HG03095 (cell line): ENCODE data around the gene RNF213.
"Not testable (repeated sequence)": the region's sequence is repeated elsewhere in the genome, so short reads cannot be mapped to it uniquely, and the experiment has no call there.

Experiments used
- ATAC-seq: cut with Tn5 transposase; IDR thresholded peaks from one replicate; pipeline ENCODE4 v1.9.1; 2021; ENCODE audit warnings: moderate library complexity; ENCODE audit not compliant: unreplicated experiment

RNF213 gene

DNA sequence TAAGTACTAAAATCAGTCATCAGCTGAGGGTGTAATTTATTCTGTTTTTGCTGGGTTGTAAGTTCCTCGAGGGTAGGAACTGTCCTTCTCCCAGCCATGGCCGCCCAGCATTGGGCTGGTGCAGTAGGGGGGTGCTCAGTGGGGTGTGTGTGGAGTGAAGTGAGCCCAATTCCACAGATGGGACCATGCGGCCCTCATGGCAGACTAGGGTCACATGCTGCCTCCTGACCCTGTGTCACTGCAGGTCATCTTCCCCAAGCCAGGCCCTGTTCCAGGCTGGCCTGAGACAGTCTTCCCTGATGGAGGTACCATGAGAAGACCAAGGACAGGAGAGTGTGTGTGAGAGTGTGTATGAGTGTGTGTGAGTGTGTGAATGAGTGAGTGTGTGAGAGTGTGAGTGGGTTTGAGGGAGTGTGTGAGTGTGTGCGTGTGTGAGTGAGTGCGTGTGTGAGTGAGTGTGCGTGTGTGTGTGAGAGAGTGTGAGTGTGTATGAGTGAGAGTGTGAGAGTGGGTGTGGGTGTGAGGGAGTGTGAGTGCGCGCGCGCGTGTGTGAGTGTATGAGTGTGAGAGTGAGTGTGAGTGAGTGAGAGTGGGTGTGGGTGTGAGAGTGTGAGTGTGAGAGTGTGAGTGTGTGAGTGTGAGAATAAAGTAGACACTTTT lies 36.7 kb upstream of the RNF213 start:
- ATAC-seq: no peak

DNA sequence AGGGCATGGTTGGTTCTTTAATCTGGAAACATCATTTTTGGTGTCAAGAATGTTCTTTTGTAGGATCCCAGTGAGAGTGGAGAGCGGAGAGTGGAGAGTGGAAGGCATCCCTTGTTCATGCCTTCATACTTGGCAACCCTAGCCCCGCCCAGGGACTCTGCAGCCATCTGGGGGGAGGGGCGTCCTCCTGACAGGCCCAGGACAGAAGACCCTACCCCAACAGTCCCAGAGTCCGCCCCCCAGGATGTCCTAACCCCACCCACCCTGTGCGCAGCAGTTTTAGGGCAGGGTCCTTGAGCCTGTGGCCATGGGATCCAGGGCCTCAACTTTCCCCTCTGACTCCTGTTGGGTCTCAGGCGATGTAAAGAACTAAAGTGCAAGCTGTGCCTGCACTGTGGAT lies 36.0 kb upstream of the RNF213 start:
- ATAC-seq: no peak

DNA sequence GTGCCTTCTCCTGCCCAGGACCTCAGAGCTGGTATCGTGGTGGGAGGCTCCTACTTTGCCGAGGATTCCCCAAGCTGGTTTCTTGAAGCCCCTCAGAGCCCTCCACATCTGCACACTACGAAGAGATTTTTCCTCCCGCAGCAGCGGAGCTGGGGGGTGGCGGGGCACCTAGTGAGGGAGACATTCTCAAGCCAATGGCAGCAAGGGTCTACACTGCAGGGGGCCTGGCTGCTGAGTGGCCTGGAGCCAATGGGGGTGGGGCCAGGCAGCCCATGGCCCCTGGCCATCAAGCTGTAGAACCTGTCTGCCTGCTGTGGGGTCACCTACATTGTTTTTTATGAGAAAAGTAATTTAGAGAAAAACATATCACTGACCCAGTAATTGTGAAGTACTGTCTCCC lies 35.4 kb upstream of the RNF213 start:
- no peak for ATAC-seq

DNA sequence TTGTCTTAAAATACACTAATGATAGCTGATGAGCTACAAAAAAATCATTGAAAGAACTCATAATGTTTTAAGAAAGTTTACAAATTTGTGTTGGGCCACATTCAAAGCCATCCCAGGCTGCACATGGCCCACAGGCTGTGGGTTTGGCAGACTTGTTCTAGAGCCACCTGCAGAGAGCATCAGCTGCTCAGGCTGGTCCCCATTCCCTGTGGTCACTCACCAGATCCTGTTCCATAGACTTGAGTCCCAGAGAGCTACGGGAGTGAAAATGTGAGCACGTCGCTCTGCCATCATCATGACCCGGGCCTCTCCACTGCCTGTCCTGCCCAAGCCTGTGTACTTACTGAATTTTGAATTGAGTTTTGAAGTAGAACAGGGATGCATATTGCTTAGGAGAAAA lies 33.5 kb upstream of the RNF213 start:
- ATAC-seq: no peak

- ATAC-seq: no peak
Observed at GRCh38 chr17:80227666-80228065, 33.0 kb upstream of the RNF213 start.

GRCh38 chr17:80228477-80228876 lies 32.2 kb upstream of the RNF213 start:
- no peak for ATAC-seq

DNA sequence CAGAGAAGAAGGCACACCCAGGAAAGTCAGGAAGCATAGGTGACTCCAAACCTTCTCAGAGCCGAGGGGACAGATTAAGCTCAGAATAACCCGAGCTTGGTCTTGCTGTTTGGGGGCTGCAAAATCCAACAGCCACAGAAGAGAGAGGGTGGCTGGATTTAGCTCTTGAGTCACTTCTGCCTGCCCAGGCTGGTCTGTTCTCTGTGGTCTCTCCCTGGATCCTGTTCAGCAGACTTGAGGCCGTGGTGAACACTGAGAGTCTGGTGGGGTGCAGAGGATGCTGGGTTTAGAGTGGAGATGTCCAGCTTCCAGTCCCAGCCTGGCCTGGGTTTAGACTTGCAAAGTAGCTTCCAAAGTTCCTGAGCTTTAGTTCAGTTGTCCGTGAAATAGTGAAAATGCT lies 31.6 kb upstream of the RNF213 start:
- no peak for ATAC-seq

- ATAC-seq: no peak
Observed at GRCh38 chr17:80232438-80232837, 28.2 kb upstream of the RNF213 start.

DNA sequence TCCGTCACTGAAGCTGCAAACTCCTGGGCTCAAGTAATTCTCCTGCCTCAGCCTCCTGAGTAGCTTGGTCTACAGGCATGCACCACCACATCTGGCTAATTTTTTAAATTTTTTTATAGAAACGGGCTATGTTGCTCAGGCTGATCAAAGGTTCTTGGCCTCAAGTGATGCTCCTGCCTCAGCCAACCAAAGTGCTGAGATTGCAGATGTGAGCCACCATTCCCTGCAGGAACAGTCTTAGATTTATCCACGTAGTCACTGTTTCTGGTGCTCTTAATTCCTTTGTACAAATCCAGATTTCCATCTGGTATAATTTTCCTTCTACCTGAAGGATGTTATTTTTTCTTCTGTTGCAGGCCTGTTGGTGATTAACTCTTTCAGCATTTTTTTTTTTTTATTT lies 27.4 kb upstream of the RNF213 start:
- no peak for ATAC-seq

GRCh38 chr17:80236911-80237310 lies 23.7 kb upstream of the RNF213 start:
- ATAC-seq: no peak

- no peak for ATAC-seq
Observed at GRCh38 chr17:80237386-80237785, 23.3 kb upstream of the RNF213 start.

DNA sequence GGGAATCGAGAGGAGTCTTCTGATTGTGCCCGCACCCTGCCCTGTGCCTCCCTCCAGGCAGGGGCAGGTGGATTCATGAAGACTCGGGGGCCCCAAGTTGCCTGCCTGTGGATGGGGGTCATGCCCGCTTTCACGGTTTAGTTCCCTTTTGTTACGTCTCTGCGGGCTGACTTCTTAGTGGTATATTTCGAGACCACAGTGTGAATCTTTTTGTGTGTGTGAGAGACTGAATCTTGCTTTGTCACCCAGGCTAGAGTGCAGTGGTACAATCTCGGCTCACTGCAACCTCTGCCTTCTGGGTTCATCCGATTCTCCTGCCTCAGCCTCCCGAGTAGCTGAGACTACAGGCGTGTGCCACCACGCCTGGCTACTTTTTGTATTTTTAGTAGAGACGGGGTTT lies 18.1 kb upstream of the RNF213 start:
- no peak for ATAC-seq

- no peak for ATAC-seq
Observed at GRCh38 chr17:80243526-80244433, 16.9 kb upstream of the RNF213 start.

DNA sequence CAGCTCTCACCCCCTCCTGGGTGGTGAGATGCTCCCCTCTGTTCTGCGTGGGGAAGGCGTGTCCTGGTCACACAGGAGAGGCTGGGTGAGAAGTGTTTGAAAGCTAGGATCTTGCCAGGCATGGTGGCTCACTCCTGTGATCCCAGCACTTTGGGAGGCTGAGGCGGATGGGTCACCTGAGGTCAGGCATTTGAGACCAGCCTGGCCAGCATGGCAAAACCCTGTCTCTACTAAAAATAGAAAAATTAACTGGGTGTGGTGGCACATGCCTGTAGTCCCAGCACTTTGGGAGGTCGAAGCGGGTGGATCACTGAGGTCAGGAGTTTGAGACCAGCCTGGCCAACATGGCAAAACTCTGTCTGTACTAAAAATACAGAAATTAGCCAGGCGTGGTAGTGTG lies 16.2 kb upstream of the RNF213 start:
- ATAC-seq: not testable (repeated sequence)

DNA sequence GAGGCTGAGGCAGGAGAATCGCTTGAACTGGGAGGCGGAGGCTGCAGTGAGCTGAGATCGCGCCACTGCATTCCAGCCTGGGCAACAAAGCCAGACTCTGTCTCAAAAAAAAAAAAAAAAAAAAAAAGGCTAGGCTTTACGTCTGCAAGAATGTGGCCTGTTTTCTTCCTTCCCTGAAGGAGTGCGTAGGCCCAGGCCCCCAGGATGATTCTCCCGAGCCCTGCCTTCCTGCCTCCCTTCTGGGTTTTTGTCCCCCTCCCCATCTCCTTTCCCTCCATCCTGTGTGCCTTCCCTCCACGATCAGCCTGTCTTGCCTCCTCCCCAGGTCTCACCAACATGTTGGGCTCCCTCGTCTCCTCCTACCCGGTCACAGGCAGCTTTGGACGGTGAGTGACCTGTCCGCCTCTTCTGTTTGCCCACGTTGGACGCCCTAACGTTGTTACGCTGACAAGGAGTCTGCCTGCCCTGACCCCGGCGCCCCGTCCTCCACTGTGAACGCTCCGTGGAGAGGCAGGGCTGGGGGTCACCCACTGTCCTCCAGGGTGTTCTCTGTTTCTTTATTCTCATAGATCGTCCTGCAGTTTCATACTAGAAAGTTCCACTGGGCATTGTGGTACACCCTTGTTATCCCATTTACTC lies 15.7 kb upstream of the RNF213 start:
- ATAC-seq: no peak

- ATAC-seq: no peak
Observed at GRCh38 chr17:80245566-80246265, 14.9 kb upstream of the RNF213 start.

DNA sequence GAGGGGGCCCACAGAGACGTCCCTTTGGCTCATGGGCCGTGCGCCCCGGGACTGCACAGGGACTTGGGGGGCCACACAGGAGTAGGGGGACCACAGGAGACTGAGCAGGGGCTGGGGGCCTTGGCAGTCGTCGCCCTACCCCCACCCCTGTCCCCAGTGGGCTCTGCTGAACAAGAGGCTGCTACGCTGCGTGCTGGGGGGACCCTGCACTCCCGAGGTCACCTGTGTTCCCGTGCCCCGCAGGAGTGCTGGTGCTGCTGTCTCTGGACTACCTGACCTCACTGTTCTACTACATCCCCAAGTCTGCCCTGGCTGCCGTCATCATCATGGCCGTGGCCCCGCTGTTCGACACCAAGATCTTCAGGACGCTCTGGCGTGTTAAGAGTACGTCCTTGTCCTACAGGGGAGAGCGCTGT lies 14.4 kb upstream of the RNF213 start:
- no peak for ATAC-seq

DNA sequence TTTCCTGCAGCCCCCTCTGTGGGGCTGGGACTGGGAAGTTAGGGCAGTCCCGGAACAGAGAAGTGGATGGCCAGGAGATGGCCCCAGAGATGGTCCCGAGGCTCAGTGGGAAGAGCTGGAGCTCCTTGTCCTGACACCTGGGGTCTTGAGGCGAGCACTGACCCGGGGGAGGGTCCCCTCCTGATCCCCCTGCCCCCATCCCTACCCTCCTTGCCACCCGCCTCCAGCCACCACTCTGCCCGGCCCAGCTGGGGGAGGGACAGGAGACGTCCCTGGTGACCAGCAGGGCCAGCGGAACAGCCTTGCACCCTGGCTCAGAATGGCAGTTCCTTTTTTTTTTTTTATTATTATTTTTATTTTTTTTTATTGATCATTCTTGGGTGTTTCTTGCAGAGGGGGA lies 13.9 kb upstream of the RNF213 start:
- ATAC-seq: no peak

GRCh38 chr17:80247561-80247960 lies 13.1 kb upstream of the RNF213 start:
- no peak for ATAC-seq

GRCh38 chr17:80248001-80248893 lies 12.4 kb upstream of the RNF213 start:
- no peak for ATAC-seq
